HG02642 (cell line): Measurements from ENCODE around the gene NUP133.
"Not testable (repeated sequence)": the region's sequence is repeated elsewhere in the genome, so short reads cannot be mapped to it uniquely, and the experiment has no call there.

Experiments used
- ATAC-seq: cut with Tn5 transposase; IDR thresholded peaks from one replicate; pipeline ENCODE4 v1.9.1; 2021; ENCODE audit warnings: mild to moderate bottlenecking; ENCODE audit not compliant: unreplicated experiment, poor library complexity

The NUP133 gene

GRCh38 chr1:229427572-229427971 lies 80.6 kb downstream of the NUP133 start:
- no peak for ATAC-seq

- ATAC-seq: no peak
Measured at GRCh38 chr1:229425564-229426159, 82.5 kb downstream of the NUP133 start.

GRCh38 chr1:229420765-229421164 lies 87.4 kb downstream of the NUP133 start:
- no peak for ATAC-seq

- no peak for ATAC-seq
Measured at GRCh38 chr1:229420224-229420623, 87.9 kb downstream of the NUP133 start.

GRCh38 chr1:229418586-229418985 lies 89.6 kb downstream of the NUP133 start:
- not testable (repeated sequence) for ATAC-seq

GRCh38 chr1:229412810-229413209 lies 95.3 kb downstream of the NUP133 start:
- not testable (repeated sequence) for ATAC-seq

GRCh38 chr1:229412056-229412455 lies 96.1 kb downstream of the NUP133 start:
- no peak for ATAC-seq

- no peak for ATAC-seq
Measured at GRCh38 chr1:229411434-229412055, 96.6 kb downstream of the NUP133 start.

- no peak for ATAC-seq
Measured at GRCh38 chr1:229410692-229411433, 97.3 kb downstream of the NUP133 start.

- ATAC-seq: no peak
Measured at GRCh38 chr1:229410370-229410691, 97.8 kb downstream of the NUP133 start.

- no peak for ATAC-seq
Measured at GRCh38 chr1:229409616-229410369, 98.3 kb downstream of the NUP133 start.

- ATAC-seq: no peak
Measured at GRCh38 chr1:229408458-229409037, 99.6 kb downstream of the NUP133 start.

GRCh38 chr1:229407206-229408026 lies 100.7 kb downstream of the NUP133 start:
- ATAC-seq: no peak

GRCh38 chr1:229406798-229407197 lies 101.3 kb downstream of the NUP133 start:
- no peak for ATAC-seq

- no peak for ATAC-seq
Measured at GRCh38 chr1:229403573-229403972, 104.6 kb downstream of the NUP133 start.

GRCh38 chr1:229402993-229403392 lies 105.1 kb downstream of the NUP133 start:
- no peak for ATAC-seq

- ATAC-seq: not testable (repeated sequence)
Measured at GRCh38 chr1:229402329-229402728, 105.8 kb downstream of the NUP133 start.

- no peak for ATAC-seq
Measured at GRCh38 chr1:229397762-229398161, 110.4 kb downstream of the NUP133 start.

- ATAC-seq: no peak
Measured at GRCh38 chr1:229396585-229397206, 111.4 kb downstream of the NUP133 start.
